PC-3 (cell line): ENCODE results near the gene KAZN. TPM values are rescaled to one million over a fixed set of nuclear protein-coding genes. Genes with fewer than 3 reads are reported as not detected.

Experiments
- ATAC-seq: fragments of 200-7000 bp; cut with Tn5 transposase; 2 replicates; pipeline ENCODE4 v1.9.1; 2020; ENCODE audit warnings: mild to moderate bottlenecking, moderate library complexity
- BruUV-seq: library from RNA; stranded (reverse); fragments of 400-500 nt; replicated peaks from 2 replicates; lab custom pipeline; 2021; lab: Mats Ljungman, UMichigan
- CTCF ChIA-PET: fragments of 300-600 bp; sonication (Branson Sonifier 250); formaldehyde crosslinking; loops from one replicate; lab custom pipeline; 2022; ENCODE audit warnings: antibody characterized with exemption; lab: Charles Lee
- POLR2A ChIA-PET: fragments of 300-600 bp; sonication (Branson Sonifier 250); formaldehyde crosslinking; loops from one replicate; lab custom pipeline; 2022; ENCODE audit warnings: antibody characterized with exemption; ENCODE audit not compliant: unreplicated experiment; lab: Charles Lee
- DNase-seq: peaks from one replicate; pipeline ENCODE4 v3.0.0-alpha.2; 2015
- H2AFZ ChIP-seq: fragments of 300-600 bp; sonication (generic); 2 replicates; pipeline ENCODE4 v1.6.0; 2016; ENCODE audit warnings: antibody characterized with exemption, low read length
- H3F3A ChIP-seq: fragments of 300-600 bp; sonication (generic); one replicate; pipeline ENCODE4 v1.6.0; 2017; ENCODE audit warnings: antibody characterized with exemption, low read length, control low read depth, mild to moderate bottlenecking; ENCODE audit not compliant: unreplicated experiment
- H3K27ac ChIP-seq: fragments of 300-600 bp; sonication (generic); 2 replicates; pipeline ENCODE4 v1.5.1; 2016; ENCODE audit warnings: mild to moderate bottlenecking, low read length
- H3K27me3 ChIP-seq: fragments of 300-600 bp; sonication (generic); 2 replicates; pipeline ENCODE4 v1.6.1; 2016; ENCODE audit warnings: low read length, mixed read lengths
- H3K36me3 ChIP-seq: fragments of 300-600 bp; sonication (generic); 2 replicates; pipeline ENCODE4 v1.6.1; 2016; ENCODE audit warnings: low read depth, mixed run types, low read length, mixed read lengths
- H3K4me1 ChIP-seq: fragments of 300-600 bp; sonication (generic); 2 replicates; pipeline ENCODE4 v1.5.1; 2016; ENCODE audit warnings: low read length; ENCODE audit not compliant: insufficient read depth
- H3K4me2 ChIP-seq: fragments of 300-600 bp; sonication (generic); 2 replicates; pipeline ENCODE4 v1.6.0; 2016; ENCODE audit warnings: low read length
- H3K4me3 ChIP-seq: fragments of 300-600 bp; sonication (generic); 2 replicates; pipeline ENCODE4 v1.5.1; 2016; ENCODE audit warnings: mild to moderate bottlenecking, low read length, mixed read lengths
- H3K79me2 ChIP-seq: fragments of 300-600 bp; sonication (generic); 2 replicates; pipeline ENCODE4 v1.6.1; 2017; ENCODE audit warnings: low read length, mixed read lengths
- H3K9ac ChIP-seq: fragments of 300-600 bp; sonication (generic); 2 replicates; pipeline ENCODE4 v1.6.0; 2016; ENCODE audit warnings: mild to moderate bottlenecking, low read length
- H3K9me2 ChIP-seq: fragments of 300-600 bp; sonication (generic); replicated peaks from 2 replicates; pipeline ENCODE4 v1.6.1; 2016; ENCODE audit warnings: mixed run types, low read length, mixed read lengths
- H3K9me3 ChIP-seq: fragments of 300-600 bp; sonication (generic); 2 replicates; pipeline ENCODE4 v1.6.1; 2016; ENCODE audit warnings: low read length, mixed read lengths
- H4K20me1 ChIP-seq: fragments of 300-600 bp; sonication (generic); 2 replicates; pipeline ENCODE4 v1.6.1; 2016; ENCODE audit warnings: low read length, mixed read lengths
- EZH2 ChIP-seq: fragments of 300-600 bp; sonication (generic); IDR thresholded peaks from one replicate; pipeline ENCODE4 v1.6.1; 2017; ENCODE audit warnings: antibody characterized with exemption, mild to moderate bottlenecking, low read length; ENCODE audit not compliant: unreplicated experiment
- EZH2phosphoT487 ChIP-seq: fragments of 300-600 bp; sonication (generic); IDR thresholded peaks from 2 replicates; pipeline ENCODE4 v1.6.1; 2018; ENCODE audit warnings: mild to moderate bottlenecking, antibody characterized with exemption, low read length, borderline replicate concordance
- intact Hi-C: fragments of 100-400 bp; cut with micrococcal nuclease; formaldehyde crosslinking; loops from 2 replicates; pipeline ENCODE4 v1.9.0; 2023
- total RNA-seq: library from RNA; depleted of rRNA; stranded (reverse); fragments of >200 nt; gene quantifications from 2 replicates; pipeline ENCODE4 v1.2.3, GENCODE V29; 2014
- TF ChIP-seq, protein P1 (sequence below): fragments of 300-600 bp; sonication (generic); conservative IDR thresholded peaks from 2 replicates; pipeline ENCODE4 v1.5.1; 2017; ENCODE audit warnings: antibody characterized with exemption, low read depth, mild to moderate bottlenecking, low read length

KAZN gene
- total RNA-seq, 1 experiment from 2014 or later, result 2.0 TPM

DNA sequence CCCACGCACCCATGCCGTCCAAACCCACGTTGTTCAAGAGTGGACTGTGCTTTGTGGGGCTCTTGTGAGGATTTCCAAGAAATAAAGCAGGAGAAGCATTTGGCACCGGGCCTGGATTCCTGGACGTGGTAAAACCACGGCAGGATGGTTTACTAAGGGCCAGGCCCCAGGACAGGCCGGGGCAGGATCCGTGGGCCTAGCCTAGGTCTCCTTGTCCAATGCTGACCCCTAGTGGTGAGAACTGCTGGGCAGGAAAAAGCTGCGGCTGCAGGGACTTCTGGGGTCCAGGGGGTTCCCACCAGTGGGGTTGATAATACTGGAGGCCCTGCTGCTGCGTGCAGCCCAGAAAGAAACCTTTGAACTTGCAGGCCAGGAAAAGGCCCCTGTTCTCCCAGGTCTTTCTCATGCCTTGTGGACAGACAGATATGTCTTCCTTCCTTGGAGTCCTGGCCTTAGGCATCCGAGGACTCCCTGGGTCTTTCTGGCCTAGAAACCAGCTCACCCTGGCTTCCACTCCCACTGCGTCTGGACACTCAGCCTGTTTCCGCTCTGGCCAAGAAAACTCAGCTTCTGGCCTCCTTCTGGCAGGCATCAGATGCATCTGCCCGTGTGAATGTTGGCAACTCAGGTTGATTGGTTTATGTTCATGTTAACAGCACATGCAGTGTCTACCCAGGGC, 448.1 kb downstream of the KAZN start:
- CTCF ChIA-PET, result interaction anchor here (0.5 kb wide), 1 partner anchor 20 kb away, joined by 3 read pairs; no protein-coding TSS in a partner anchor

DNA sequence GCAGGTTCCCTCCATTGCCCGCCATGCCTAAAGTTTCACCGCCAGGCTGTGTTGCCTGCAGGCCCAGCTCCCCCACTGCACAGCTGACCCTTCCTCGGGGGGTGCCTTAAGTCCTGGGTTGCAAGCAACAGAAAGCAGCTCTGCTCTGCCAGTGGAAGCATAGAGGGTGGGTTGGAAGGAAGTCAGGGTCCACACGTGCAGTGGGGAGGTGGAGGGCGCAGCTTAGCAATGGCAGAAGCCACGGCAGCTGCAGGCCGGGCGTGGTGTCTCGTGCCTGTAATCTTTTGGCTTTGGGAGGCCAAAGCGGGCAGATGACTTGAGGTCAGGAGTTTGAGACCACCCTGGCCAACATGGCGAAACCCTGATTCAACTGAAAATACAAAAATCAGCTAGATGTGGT, 448.8 kb downstream of the KAZN start:
- no peak for DNase-seq
- BruUV-seq, result no TSS peak
- H3K4me1 ChIP-seq, result no peaks in the 10 kb centered on the region
- H2AFZ ChIP-seq, result no peak overlapping the region
- H3K79me2 ChIP-seq, result no peaks in the 10 kb centered on the region
- H3K9me2 ChIP-seq, result no peaks in the 10 kb centered on the region
- no peak overlapping the region for H3K4me2 ChIP-seq
- ATAC-seq, result no peak
- H3K9ac ChIP-seq, result no peak overlapping the region
- H3K36me3 ChIP-seq, result no peaks in the 10 kb centered on the region
- CTCF ChIA-PET, result interaction anchor here (0.5 kb wide), 1 partner anchor 21 kb away, joined by 3 read pairs; no protein-coding TSS in a partner anchor
- H3K9me3 ChIP-seq, result no peaks in the 10 kb centered on the region
- H3K27me3 ChIP-seq, result no peaks in the 10 kb centered on the region
- TF ChIP-seq EZH2, result no peak
- TF ChIP-seq, protein P1, sequence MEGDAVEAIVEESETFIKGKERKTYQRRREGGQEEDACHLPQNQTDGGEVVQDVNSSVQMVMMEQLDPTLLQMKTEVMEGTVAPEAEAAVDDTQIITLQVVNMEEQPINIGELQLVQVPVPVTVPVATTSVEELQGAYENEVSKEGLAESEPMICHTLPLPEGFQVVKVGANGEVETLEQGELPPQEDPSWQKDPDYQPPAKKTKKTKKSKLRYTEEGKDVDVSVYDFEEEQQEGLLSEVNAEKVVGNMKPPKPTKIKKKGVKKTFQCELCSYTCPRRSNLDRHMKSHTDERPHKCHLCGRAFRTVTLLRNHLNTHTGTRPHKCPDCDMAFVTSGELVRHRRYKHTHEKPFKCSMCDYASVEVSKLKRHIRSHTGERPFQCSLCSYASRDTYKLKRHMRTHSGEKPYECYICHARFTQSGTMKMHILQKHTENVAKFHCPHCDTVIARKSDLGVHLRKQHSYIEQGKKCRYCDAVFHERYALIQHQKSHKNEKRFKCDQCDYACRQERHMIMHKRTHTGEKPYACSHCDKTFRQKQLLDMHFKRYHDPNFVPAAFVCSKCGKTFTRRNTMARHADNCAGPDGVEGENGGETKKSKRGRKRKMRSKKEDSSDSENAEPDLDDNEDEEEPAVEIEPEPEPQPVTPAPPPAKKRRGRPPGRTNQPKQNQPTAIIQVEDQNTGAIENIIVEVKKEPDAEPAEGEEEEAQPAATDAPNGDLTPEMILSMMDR, result no peak
- no peak for TF ChIP-seq EZH2phosphoT487
- no peak overlapping the region for H3K4me3 ChIP-seq
- intact Hi-C loops, result loop anchor here (10.0 kb wide), 1 partner anchor 482 kb away; no protein-coding TSS in a partner anchor
- no peaks in the 10 kb centered on the region for H4K20me1 ChIP-seq
- H3K27ac ChIP-seq, result no peak overlapping the region
- H3F3A ChIP-seq, result no peaks in the 10 kb centered on the region
- POLR2A ChIA-PET, result no interaction called here

More for the DNA sequence above, 448.1 kb downstream of the KAZN start:
- Histone ChIP-seq H3K4me3 (no peak overlapping the region), H3K36me3 (no peaks in the 10 kb centered on the region), H3K79me2 (no peaks in the 10 kb centered on the region), H3F3A (no peaks in the 10 kb centered on the region), H2AFZ (no peak overlapping the region), H3K4me2 (no peak overlapping the region), H4K20me1 (no peaks in the 10 kb centered on the region), H3K27ac (no peak overlapping the region), H3K4me1 (no peaks in the 10 kb centered on the region), H3K9ac (no peak overlapping the region), H3K27me3 (no peaks in the 10 kb centered on the region), H3K9me3 (no peaks in the 10 kb centered on the region), H3K9me2 (no peaks in the 10 kb centered on the region)
- DNase-seq (peak; percentile 78), ATAC-seq (peak; percentile 93)
- TF ChIP-seq EZH2 (no peak), EZH2phosphoT487 (no peak)
- TF ChIP-seq, protein P1, result peak; percentile 96
- POLR2A ChIA-PET, result no interaction called here
- intact Hi-C loops, result loop anchor here (1.0 to 10.0 kb wide), 3 partner anchors 482 to 1080 kb away; no protein-coding TSS in a partner anchor
- no TSS peak for BruUV-seq

DNA sequence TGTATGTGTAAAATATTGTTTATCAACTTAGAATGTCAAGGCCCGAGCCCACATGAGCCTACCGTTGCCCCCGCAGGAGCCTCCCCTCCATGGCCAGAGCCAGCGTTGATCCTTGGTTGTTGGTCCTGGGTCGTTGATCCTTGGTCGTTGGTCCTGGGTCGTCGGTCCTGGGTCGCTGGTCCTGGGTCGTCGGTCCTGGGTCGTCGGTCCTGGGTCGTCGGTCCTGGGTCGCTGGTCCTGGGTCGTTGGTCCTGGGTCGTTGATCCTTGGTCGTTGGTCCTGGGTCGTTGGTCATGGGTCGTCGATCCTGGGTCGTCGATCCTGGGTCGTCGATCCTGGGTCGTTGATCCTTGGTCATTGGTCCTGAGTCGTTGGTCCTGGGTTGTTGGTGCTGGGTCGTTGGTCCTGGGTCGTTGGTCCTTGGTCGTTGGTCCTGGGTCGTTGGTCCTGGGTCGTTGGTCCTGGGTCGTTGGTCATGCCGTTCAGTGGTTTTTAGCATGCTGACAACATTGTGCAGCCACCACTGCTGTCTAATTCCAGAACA, 450.0 kb downstream of the KAZN start:
- DNase-seq (no peak), ATAC-seq (no peak)
- Histone ChIP-seq H3F3A (no peaks in the 10 kb centered on the region), H3K27ac (no peak overlapping the region), H2AFZ (no peak overlapping the region), H3K79me2 (no peaks in the 10 kb centered on the region), H3K4me3 (no peak overlapping the region), H3K4me1 (no peaks in the 10 kb centered on the region), H3K9ac (no peak overlapping the region), H3K36me3 (no peaks in the 10 kb centered on the region), H3K9me3 (no peaks in the 10 kb centered on the region), H3K9me2 (no peaks in the 10 kb centered on the region), H4K20me1 (no peaks in the 10 kb centered on the region), H3K27me3 (no peaks in the 10 kb centered on the region), H3K4me2 (no peak overlapping the region)
- no TSS peak for BruUV-seq
- POLR2A ChIA-PET, result no interaction called here
- CTCF ChIA-PET, result no interaction called here
- TF ChIP-seq, protein P1, result no peak
- TF ChIP-seq EZH2phosphoT487 (no peak), EZH2 (no peak)
- intact Hi-C loops, result loop anchor here (10.0 kb wide), 1 partner anchor 484 kb away; no protein-coding TSS in a partner anchor
